SK-N-SH treated with all-trans-retinoic acid at 6 μM for 48 hours (cell line): ENCODE measurements around the gene IFT43.

ENCODE experiments used
- ATAC-seq: fragments of 200-7000 bp; cut with Tn5 transposase; 3 replicates; pipeline ENCODE4 v1.9.1; 2020; ENCODE audit warnings: mild to moderate bottlenecking, moderate library complexity
- ARNTL ChIP-seq: fragments of 450-650 bp; formaldehyde crosslinking; IDR thresholded peaks from 2 replicates; pipeline ENCODE4 v1.5.0; 2020; ENCODE audit warnings: low read depth, mild to moderate bottlenecking, moderate library complexity, borderline replicate concordance
- BACH2 ChIP-seq: fragments of 250-450 bp; sonication (Bioruptor Pico); IDR thresholded peaks from 2 replicates; pipeline ENCODE4 v1.9.0; 2021; ENCODE audit warnings: mild to moderate bottlenecking, borderline replicate concordance
- CSDC2 ChIP-seq: fragments of 250-450 bp; sonication (Bioruptor Pico); IDR thresholded peaks from 2 replicates; pipeline ENCODE4 v1.5.0; 2020; ENCODE audit warnings: mild to moderate bottlenecking, moderate library complexity
- ESRRG ChIP-seq: fragments of 250-450 bp; sonication (Bioruptor Pico); IDR thresholded peaks from 2 replicates; pipeline ENCODE4 v1.6.1; 2021; ENCODE audit warnings: mild to moderate bottlenecking
- GLIS3 ChIP-seq: fragments of 250-450 bp; sonication (Bioruptor Pico); IDR thresholded peaks from 2 replicates; pipeline ENCODE4 v1.5.0; 2020; ENCODE audit warnings: mild to moderate bottlenecking, moderate library complexity
- ISL1 ChIP-seq: fragments of 250-450 bp; sonication (Bioruptor Pico); IDR thresholded peaks from 2 replicates; pipeline ENCODE4 v2.1.2; 2022; ENCODE audit warnings: mild to moderate bottlenecking, moderate library complexity
- OSR1 ChIP-seq: fragments of 250-450 bp; sonication (Bioruptor Pico); IDR thresholded peaks from 2 replicates; pipeline ENCODE4 v1.8.0; 2022; ENCODE audit warnings: moderate library complexity, mild to moderate bottlenecking, inconsistent platforms
- PPARA ChIP-seq: fragments of 250-450 bp; sonication (Bioruptor Pico); IDR thresholded peaks from 2 replicates; pipeline ENCODE4 v1.5.0; 2020; ENCODE audit warnings: mild to moderate bottlenecking, borderline replicate concordance
- RARB ChIP-seq: fragments of 250-450 bp; sonication (Bioruptor Pico); IDR thresholded peaks from 2 replicates; pipeline ENCODE4 v1.8.0; 2021; ENCODE audit warnings: mild to moderate bottlenecking, moderate library complexity
- SNAI2 ChIP-seq: fragments of 250-450 bp; sonication (Bioruptor Pico); IDR thresholded peaks from 2 replicates; pipeline ENCODE4 v1.5.0; 2020; ENCODE audit warnings: mild to moderate bottlenecking, moderate library complexity
- TCF4 ChIP-seq: fragments of 250-450 bp; sonication (Bioruptor Pico); IDR thresholded peaks from 2 replicates; pipeline ENCODE4 v1.8.0; 2021; ENCODE audit warnings: mild to moderate bottlenecking, moderate library complexity, borderline replicate concordance
- TOX ChIP-seq: fragments of 250-450 bp; sonication (Bioruptor Pico); IDR thresholded peaks from 2 replicates; pipeline ENCODE4 v1.8.0; 2021; ENCODE audit warnings: mild to moderate bottlenecking, moderate library complexity, borderline replicate concordance
- ZC3H10 ChIP-seq: fragments of 250-450 bp; sonication (Bioruptor Pico); IDR thresholded peaks from 2 replicates; pipeline ENCODE4 v1.5.1; 2021; ENCODE audit warnings: mild to moderate bottlenecking, moderate library complexity
- ZFP3 ChIP-seq: fragments of 250-450 bp; sonication (Bioruptor Pico); IDR thresholded peaks from 2 replicates; pipeline ENCODE4 v1.5.0; 2020; ENCODE audit warnings: mild to moderate bottlenecking, moderate library complexity
- ZFP30 ChIP-seq: fragments of 450-650 bp; formaldehyde crosslinking; IDR thresholded peaks from 2 replicates; pipeline ENCODE4 v1.5.0; 2022; ENCODE audit warnings: mild to moderate bottlenecking, moderate library complexity
- ZNF565 ChIP-seq: fragments of 450-650 bp; formaldehyde crosslinking; conservative IDR thresholded peaks from 2 replicates; pipeline ENCODE4 v1.5.0; 2020; ENCODE audit warnings: low read depth, mild to moderate bottlenecking, moderate library complexity
- ZNF70 ChIP-seq: fragments of 450-650 bp; formaldehyde crosslinking; IDR thresholded peaks from 2 replicates; pipeline ENCODE4 v1.5.0; 2020; ENCODE audit warnings: mild to moderate bottlenecking, moderate library complexity
- ZNF8 ChIP-seq: fragments of 450-650 bp; formaldehyde crosslinking; IDR thresholded peaks from 2 replicates; pipeline ENCODE4 v1.5.0; 2020; ENCODE audit warnings: mild to moderate bottlenecking, moderate library complexity
- TF ChIP-seq, protein P1 (sequence below): fragments of 250-450 bp; sonication (Bioruptor Pico); IDR thresholded peaks from 2 replicates; pipeline ENCODE4 v1.5.1; 2020; ENCODE audit warnings: low read depth, mild to moderate bottlenecking, moderate library complexity
- TF ChIP-seq, protein P2 (sequence below): fragments of 250-450 bp; sonication (Bioruptor Pico); IDR thresholded peaks from 2 replicates; pipeline ENCODE4 v1.5.1; 2021; ENCODE audit warnings: mild to moderate bottlenecking, moderate library complexity
- TF ChIP-seq, protein P3 (sequence below): fragments of 250-450 bp; sonication (Bioruptor Pico); IDR thresholded peaks from 2 replicates; pipeline ENCODE4 v1.8.0; 2020; ENCODE audit warnings: mild to moderate bottlenecking, moderate library complexity, borderline replicate concordance
- TF ChIP-seq, protein P4 (sequence below): fragments of 250-450 bp; sonication (Bioruptor Pico); IDR thresholded peaks from 2 replicates; pipeline ENCODE4 v1.5.0; 2020; ENCODE audit warnings: mild to moderate bottlenecking, moderate library complexity
- TF ChIP-seq, protein P5 (sequence below): fragments of 250-450 bp; sonication (Bioruptor Pico); IDR thresholded peaks from 2 replicates; pipeline ENCODE4 v1.8.0; 2021; ENCODE audit warnings: low read depth, mild to moderate bottlenecking, moderate library complexity, borderline replicate concordance

Gene IFT43

DNA sequence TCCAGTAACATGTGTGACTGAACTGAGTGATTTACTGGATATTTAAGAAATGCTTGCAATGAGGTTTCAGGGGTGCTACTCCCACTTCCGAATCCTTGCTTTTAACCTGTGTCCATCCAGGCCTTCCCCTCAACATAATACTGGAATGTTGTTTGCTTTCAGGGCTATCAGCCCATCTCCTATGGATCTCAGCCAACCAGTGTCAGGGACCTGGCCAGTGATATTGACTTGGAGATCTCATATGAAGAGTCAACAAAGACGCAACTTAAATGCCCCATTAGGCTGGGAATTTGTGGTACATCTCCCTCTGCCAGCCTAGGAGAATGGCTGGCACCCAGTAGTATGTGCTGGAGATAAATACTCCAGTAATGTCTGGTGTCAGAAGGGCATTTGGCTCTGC is 889 bp upstream of the IFT43 start:
- ATAC-seq, result no peak
- TF ChIP-seq ISL1 (CRISPR knock-in tag) (peak; percentile 30; the same call in 1 of the 2 replicates), TOX (CRISPR knock-in tag) (no peak)

DNA sequence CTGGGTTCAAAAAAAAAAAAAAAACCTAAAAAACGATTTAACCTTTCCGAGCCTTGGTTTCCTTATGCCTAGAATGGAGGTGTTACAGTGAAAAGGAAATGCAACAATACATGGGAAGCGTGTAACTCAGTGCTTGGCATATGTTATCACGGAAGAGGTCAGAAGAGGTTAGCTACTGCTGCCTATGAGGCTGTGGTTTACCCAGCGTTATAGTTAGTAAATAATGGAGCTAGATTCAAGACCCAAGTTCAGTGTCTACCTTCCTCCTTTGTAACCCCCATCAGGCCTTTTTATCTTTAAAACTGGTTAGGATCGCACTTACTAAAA is 839 bp downstream of the IFT43 start:
- TF ChIP-seq ISL1 (CRISPR knock-in tag) (no peak), GLIS3 (CRISPR knock-in tag) (no peak), ESRRG (CRISPR knock-in tag) (no peak), RARB (no peak), ARNTL (CRISPR knock-in tag) (no peak), PPARA (no peak), BACH2 (no peak), ZFP30 (CRISPR knock-in tag) (no peak), TCF4 (CRISPR knock-in tag) (no peak)
- TF ChIP-seq, all 23 proteins: peak for 0
- no peak for ATAC-seq

DNA sequence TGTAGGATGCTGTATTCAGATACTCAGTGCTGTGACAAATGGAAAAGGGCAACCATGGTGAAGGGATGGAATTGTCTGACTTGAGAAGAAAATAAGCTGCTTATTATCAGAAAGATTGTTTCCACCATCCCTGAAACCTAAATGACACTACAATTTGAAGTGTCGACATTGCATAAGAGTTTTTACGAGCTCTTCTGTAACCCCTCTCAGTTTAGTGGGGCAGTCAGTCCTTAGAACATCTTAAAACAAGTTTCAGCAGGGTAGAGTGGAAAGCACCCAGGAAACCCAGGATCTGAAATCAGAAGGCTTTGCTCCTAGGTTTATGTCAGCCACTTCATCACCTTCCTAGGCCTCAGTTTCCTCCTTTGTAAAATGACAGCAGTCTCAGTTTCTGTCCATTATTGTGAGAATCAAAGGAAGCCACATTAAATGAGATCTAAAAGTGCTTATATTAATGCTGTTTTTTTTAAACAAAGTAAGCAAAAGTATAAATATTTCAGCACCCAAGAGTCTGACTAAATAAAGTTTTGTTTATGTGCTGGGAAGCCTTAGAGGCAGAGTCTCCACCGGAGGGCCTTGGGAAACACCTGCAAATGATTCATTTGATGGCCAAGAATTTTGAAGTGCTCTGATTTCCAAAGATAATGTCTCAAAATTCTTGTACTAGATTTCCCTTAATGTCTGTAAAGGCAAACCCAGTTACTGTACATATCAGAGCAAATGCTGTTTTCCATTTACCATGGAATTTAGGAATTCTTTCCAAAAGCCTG is 1.8 kb downstream of the IFT43 start:
- TF ChIP-seq, protein P1, sequence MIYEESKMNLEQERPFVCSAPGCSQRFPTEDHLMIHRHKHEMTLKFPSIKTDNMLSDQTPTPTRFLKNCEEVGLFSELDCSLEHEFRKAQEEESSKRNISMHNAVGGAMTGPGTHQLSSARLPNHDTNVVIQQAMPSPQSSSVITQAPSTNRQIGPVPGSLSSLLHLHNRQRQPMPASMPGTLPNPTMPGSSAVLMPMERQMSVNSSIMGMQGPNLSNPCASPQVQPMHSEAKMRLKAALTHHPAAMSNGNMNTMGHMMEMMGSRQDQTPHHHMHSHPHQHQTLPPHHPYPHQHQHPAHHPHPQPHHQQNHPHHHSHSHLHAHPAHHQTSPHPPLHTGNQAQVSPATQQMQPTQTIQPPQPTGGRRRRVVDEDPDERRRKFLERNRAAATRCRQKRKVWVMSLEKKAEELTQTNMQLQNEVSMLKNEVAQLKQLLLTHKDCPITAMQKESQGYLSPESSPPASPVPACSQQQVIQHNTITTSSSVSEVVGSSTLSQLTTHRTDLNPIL (CRISPR knock-in tag), result no peak
- TF ChIP-seq, protein P2, sequence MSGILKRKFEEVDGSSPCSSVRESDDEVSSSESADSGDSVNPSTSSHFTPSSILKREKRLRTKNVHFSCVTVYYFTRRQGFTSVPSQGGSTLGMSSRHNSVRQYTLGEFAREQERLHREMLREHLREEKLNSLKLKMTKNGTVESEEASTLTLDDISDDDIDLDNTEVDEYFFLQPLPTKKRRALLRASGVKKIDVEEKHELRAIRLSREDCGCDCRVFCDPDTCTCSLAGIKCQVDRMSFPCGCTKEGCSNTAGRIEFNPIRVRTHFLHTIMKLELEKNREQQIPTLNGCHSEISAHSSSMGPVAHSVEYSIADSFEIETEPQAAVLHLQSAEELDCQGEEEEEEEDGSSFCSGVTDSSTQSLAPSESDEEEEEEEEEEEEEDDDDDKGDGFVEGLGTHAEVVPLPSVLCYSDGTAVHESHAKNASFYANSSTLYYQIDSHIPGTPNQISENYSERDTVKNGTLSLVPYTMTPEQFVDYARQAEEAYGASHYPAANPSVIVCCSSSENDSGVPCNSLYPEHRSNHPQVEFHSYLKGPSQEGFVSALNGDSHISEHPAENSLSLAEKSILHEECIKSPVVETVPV (CRISPR knock-in tag), result no peak
- TF ChIP-seq GLIS3 (CRISPR knock-in tag) (no peak), RARB (no peak), ESRRG (CRISPR knock-in tag) (no peak), ZNF8 (CRISPR knock-in tag) (no peak), CSDC2 (CRISPR knock-in tag) (no peak), ZC3H10 (CRISPR knock-in tag) (no peak), SNAI2 (no peak), ZNF565 (CRISPR knock-in tag) (no peak), TOX (CRISPR knock-in tag) (no peak), TCF4 (CRISPR knock-in tag) (no peak), ZFP3 (no peak), ZNF70 (CRISPR knock-in tag) (no peak), PPARA (no peak), BACH2 (no peak), ISL1 (CRISPR knock-in tag) (no peak)
- TF ChIP-seq, protein P3, sequence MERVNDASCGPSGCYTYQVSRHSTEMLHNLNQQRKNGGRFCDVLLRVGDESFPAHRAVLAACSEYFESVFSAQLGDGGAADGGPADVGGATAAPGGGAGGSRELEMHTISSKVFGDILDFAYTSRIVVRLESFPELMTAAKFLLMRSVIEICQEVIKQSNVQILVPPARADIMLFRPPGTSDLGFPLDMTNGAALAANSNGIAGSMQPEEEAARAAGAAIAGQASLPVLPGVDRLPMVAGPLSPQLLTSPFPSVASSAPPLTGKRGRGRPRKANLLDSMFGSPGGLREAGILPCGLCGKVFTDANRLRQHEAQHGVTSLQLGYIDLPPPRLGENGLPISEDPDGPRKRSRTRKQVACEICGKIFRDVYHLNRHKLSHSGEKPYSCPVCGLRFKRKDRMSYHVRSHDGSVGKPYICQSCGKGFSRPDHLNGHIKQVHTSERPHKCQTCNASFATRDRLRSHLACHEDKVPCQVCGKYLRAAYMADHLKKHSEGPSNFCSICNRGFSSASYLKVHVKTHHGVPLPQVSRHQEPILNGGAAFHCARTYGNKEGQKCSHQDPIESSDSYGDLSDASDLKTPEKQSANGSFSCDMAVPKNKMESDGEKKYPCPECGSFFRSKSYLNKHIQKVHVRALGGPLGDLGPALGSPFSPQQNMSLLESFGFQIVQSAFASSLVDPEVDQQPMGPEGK (CRISPR knock-in tag), result no peak
- TF ChIP-seq, protein P4, sequence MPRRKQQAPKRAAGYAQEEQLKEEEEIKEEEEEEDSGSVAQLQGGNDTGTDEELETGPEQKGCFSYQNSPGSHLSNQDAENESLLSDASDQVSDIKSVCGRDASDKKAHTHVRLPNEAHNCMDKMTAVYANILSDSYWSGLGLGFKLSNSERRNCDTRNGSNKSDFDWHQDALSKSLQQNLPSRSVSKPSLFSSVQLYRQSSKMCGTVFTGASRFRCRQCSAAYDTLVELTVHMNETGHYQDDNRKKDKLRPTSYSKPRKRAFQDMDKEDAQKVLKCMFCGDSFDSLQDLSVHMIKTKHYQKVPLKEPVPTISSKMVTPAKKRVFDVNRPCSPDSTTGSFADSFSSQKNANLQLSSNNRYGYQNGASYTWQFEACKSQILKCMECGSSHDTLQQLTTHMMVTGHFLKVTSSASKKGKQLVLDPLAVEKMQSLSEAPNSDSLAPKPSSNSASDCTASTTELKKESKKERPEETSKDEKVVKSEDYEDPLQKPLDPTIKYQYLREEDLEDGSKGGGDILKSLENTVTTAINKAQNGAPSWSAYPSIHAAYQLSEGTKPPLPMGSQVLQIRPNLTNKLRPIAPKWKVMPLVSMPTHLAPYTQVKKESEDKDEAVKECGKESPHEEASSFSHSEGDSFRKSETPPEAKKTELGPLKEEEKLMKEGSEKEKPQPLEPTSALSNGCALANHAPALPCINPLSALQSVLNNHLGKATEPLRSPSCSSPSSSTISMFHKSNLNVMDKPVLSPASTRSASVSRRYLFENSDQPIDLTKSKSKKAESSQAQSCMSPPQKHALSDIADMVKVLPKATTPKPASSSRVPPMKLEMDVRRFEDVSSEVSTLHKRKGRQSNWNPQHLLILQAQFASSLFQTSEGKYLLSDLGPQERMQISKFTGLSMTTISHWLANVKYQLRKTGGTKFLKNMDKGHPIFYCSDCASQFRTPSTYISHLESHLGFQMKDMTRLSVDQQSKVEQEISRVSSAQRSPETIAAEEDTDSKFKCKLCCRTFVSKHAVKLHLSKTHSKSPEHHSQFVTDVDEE (CRISPR knock-in tag), result no peak
- ATAC-seq, result no peak

DNA sequence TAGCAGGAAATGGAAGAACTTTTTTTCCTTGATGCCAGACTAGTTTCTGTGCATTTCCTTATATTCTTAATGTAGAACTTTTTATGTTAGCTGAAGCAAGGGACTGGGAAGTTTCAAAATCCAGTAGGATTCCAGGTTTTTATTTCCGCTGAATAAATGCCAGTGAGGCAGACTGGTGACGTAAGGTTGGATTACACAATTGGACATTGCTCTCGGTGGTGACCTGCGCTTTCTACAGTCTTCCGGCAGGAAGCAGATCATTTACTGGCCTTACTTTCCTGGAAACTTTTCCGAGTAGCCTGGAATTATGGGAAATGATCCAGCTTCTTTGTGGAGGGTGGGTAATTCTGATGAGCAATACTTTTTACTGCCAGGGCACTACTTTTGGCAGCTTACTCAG is 3.6 kb downstream of the IFT43 start:
- no peak for ATAC-seq
- TF ChIP-seq, protein P5, sequence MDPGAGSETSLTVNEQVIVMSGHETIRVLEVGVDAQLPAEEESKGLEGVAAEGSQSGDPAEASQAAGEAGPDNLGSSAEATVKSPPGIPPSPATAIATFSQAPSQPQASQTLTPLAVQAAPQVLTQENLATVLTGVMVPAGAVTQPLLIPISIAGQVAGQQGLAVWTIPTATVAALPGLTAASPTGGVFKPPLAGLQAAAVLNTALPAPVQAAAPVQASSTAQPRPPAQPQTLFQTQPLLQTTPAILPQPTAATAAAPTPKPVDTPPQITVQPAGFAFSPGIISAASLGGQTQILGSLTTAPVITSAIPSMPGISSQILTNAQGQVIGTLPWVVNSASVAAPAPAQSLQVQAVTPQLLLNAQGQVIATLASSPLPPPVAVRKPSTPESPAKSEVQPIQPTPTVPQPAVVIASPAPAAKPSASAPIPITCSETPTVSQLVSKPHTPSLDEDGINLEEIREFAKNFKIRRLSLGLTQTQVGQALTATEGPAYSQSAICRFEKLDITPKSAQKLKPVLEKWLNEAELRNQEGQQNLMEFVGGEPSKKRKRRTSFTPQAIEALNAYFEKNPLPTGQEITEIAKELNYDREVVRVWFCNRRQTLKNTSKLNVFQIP, result no peak
- TF ChIP-seq RARB (no peak), TOX (CRISPR knock-in tag) (no peak), OSR1 (no peak)
- TF ChIP-seq, protein P3 (CRISPR knock-in tag), result no peak
- TF ChIP-seq, protein P4 (CRISPR knock-in tag), result no peak
